ENCODE data around the gene KCND2.

DNA sequence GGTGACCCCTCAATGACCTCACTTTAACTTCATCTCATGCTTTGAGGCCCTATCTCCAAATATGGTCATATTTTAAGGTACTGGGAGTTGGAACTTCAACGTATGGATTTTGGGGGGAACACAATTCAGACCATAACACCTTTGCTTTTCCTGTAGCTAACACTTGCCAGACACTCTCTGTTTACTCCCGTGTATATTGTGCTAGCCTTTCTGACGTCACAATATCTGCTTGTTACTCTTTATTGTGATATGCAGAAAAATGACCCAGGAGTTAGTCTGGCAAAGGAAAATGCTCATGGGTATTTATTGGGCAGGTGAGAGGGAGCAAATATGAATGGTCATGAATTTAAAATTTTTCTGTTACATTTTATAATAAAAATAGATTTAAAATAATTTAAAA is 45.7 kb upstream of the KCND2 start:
- TF ChIP-seq, protein P1, sequence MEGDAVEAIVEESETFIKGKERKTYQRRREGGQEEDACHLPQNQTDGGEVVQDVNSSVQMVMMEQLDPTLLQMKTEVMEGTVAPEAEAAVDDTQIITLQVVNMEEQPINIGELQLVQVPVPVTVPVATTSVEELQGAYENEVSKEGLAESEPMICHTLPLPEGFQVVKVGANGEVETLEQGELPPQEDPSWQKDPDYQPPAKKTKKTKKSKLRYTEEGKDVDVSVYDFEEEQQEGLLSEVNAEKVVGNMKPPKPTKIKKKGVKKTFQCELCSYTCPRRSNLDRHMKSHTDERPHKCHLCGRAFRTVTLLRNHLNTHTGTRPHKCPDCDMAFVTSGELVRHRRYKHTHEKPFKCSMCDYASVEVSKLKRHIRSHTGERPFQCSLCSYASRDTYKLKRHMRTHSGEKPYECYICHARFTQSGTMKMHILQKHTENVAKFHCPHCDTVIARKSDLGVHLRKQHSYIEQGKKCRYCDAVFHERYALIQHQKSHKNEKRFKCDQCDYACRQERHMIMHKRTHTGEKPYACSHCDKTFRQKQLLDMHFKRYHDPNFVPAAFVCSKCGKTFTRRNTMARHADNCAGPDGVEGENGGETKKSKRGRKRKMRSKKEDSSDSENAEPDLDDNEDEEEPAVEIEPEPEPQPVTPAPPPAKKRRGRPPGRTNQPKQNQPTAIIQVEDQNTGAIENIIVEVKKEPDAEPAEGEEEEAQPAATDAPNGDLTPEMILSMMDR (IDR thresholded peaks at IDR 0.05; ENCODE audit: low read depth, low read length), result no peak
- TF ChIP-seq POLR2A (IDR thresholded peaks at IDR 0.05; ENCODE audit: extremely low read depth, insufficient read length), result no peak

Data from NB4 (cell line).